Umbilical cord (tissue), 2 donors: ENCODE measurements around the gene CLASP1. TPM values are rescaled to one million over a fixed set of nuclear protein-coding genes. Genes with fewer than 3 reads are reported as not detected.
"Not testable (repeated sequence)": the region's sequence is repeated elsewhere in the genome, so short reads cannot be mapped to it uniquely, and the experiment has no call there.

Source experiments
- DNase-seq: peaks from one replicate; pipeline ENCODE4 v3.0.0-alpha.2; 2015; ENCODE audit warnings: low spot score
- total RNA-seq: library from RNA; depleted of rRNA; stranded (reverse); fragments of >200 nt; gene quantifications from one replicate; pipeline ENCODE4 v1.2.3, GENCODE V29; 2014; ENCODE audit warnings: low replicate concordance; ENCODE audit not compliant: insufficient read depth

CLASP1 gene
- total RNA-seq, 1 donor from 2014 or later, result 38.8 TPM

GRCh38 chr2:121617042-121617599 lies 32.1 kb downstream of the CLASP1 start:
- peak; percentile 26 for DNase-seq

GRCh38 chr2:121613774-121614173 lies 35.5 kb downstream of the CLASP1 start:
- DNase-seq, result no peak

- no peak for DNase-seq
Observed at GRCh38 chr2:121613152-121613551, 36.1 kb downstream of the CLASP1 start.

- DNase-seq, result no peak
Observed at GRCh38 chr2:121611730-121612705, 37.2 kb downstream of the CLASP1 start.

GRCh38 chr2:121611048-121611649 lies 38.1 kb downstream of the CLASP1 start:
- not testable (repeated sequence) for DNase-seq

- DNase-seq, result not testable (repeated sequence)
Observed at GRCh38 chr2:121610487-121610874, 38.8 kb downstream of the CLASP1 start.

- no peak for DNase-seq
Observed at GRCh38 chr2:121608967-121609366, 40.3 kb downstream of the CLASP1 start.

- DNase-seq, result no peak
Observed at GRCh38 chr2:121608367-121608766, 40.9 kb downstream of the CLASP1 start.

- DNase-seq, result no peak
Observed at GRCh38 chr2:121605820-121606733, 43.2 kb downstream of the CLASP1 start.

- no peak for DNase-seq
Observed at GRCh38 chr2:121603185-121603584, 46.1 kb downstream of the CLASP1 start.

- DNase-seq, result no peak
Observed at GRCh38 chr2:121599963-121600651, 49.2 kb downstream of the CLASP1 start.

- DNase-seq, result no peak
Observed at GRCh38 chr2:121598087-121598486, 51.2 kb downstream of the CLASP1 start.

- peak; percentile 74 for DNase-seq
Observed at GRCh38 chr2:121596221-121597080, 52.8 kb downstream of the CLASP1 start.

- no peak for DNase-seq
Observed at GRCh38 chr2:121595012-121595891, 54.0 kb downstream of the CLASP1 start.

GRCh38 chr2:121591199-121591598 lies 58.1 kb downstream of the CLASP1 start:
- no peak for DNase-seq

GRCh38 chr2:121588357-121588756 lies 60.9 kb downstream of the CLASP1 start:
- no peak for DNase-seq

- no peak for DNase-seq
Observed at GRCh38 chr2:121587131-121587530, 62.1 kb downstream of the CLASP1 start.

GRCh38 chr2:121584741-121585140 lies 64.5 kb downstream of the CLASP1 start:
- DNase-seq, result no peak

GRCh38 chr2:121583555-121583954 lies 65.7 kb downstream of the CLASP1 start:
- no peak for DNase-seq
